Amygdala (tissue), 56 donors: Measurements from ENCODE around the gene BCKDK.
"Not testable (repeated sequence)": the region's sequence is repeated elsewhere in the genome, so short reads cannot be mapped to it uniquely, and the experiment has no call there.

Experiments
- DNase-seq, 56 donors: peaks; one replicate each; lab custom pipeline; 2025; lab: John Stamatoyannopoulos, UW

BCKDK gene

DNA sequence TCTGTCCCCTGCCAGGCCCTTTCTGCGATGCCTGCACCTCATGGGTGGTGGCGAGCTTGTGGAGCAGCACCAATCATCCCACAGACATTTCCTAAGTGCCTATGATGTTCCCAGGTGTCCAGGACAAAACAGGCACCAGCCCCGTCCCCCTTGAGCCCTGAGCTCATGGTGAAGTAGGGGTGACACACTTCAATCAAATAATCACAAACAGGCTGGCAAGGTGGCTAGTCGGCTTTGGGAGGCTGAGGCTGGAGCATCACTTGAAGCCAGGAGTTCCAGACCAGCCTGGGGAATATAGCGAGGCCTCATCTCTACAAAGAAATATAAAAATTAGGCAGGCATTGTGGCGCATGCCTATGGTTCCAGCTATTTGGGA, 28.1 kb downstream of the BCKDK start:
- no peak for DNase-seq

DNA sequence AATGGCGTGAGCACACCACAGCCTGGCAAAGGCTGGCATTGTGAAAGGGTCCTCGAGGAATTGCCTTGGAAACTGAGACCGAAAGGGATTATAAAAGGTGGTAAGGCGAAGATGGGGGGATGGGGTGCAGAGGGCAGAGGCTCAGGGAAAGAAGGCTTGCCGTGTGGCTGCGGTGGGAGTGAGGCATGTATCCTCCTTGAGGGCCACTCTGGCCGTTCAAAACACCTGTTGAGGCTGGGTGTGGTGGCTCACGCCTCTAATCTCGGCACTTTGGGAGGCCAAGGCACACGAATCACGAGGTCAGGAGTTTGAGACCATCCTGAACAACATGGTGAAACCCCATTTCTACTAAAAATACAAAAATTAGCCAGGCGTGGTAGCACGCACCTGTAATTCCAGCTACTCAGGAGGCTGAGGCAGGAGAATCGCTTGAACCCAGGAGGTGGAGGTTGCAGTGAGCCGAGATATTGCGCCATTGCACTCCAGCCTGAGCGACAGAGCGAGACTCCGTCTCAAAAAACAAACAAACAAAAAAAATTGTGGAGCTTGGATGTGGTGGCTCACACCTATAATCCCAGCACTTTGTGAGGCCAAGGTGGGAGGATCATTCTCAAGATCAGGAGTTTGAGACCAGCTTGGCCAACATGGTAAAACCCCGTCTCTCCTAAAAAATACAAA, 28.8 kb downstream of the BCKDK start:
- not testable (repeated sequence) for DNase-seq

DNA sequence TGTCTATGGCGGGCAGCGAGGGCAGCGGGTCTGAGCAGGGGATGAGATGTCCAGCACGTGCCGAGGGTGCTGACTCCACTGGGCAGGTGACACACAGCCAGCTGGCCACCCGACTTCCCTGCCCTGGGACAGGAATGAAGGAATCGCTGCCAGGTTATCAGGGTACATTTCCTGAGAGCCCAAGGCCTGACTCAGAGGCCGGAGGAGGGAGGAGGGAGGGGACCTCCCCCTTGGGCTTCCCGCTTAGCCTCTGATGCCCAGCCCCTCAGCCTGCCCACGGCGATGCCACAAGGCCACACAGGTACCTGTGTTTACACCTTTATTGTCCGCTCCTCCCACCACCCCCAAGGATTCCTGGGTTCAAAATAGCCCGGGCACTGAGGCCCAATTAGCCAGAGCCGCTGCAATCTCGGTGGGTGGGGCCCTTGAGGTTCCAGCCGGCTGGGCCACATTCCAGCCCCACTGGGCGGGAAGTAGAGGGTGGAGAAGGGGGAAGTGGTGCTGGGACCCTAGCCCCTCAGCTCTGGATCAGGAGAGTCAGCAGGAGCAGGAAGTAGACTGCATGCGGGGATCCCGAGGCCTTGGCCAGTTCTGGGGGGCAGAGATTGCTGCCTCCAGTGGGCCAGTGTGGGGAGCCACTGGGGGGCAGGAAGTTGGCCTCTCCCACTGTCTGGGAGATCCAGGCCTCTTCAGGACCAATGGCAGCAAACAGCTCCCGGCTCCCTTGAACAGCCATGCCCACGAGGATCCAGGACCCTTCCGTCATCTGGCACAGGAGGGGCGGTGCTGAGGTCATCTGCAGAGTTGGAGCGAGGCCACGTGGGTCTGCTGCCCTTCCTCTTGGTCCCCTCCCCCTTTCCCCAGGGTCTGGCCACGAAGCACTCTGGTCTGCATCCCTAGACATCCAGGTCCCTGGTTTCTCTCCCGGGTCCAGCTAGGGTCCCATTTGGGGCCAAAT, 30.7 kb downstream of the BCKDK start:
- DNase-seq = no peak

DNA sequence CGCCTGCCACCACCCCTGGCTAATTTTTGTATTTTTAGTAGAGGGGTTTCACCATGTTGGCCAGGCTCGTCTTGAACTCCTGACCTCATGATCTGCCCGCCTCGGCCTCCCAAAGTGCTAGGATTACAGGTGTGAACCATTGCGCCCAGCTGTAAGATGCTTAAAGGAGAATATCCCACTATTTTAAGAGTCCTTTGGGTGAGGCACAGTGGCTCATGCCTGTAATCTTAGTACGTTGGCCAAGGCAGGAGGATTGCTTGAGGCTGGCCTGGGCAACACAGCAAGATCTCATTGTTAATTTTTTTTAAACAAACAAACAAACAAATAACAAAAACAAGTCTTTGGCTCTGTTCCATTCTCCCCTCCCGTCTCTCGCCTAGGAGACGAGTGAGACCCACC, 32.9 kb downstream of the BCKDK start:
- DNase-seq = not testable (repeated sequence)

DNA sequence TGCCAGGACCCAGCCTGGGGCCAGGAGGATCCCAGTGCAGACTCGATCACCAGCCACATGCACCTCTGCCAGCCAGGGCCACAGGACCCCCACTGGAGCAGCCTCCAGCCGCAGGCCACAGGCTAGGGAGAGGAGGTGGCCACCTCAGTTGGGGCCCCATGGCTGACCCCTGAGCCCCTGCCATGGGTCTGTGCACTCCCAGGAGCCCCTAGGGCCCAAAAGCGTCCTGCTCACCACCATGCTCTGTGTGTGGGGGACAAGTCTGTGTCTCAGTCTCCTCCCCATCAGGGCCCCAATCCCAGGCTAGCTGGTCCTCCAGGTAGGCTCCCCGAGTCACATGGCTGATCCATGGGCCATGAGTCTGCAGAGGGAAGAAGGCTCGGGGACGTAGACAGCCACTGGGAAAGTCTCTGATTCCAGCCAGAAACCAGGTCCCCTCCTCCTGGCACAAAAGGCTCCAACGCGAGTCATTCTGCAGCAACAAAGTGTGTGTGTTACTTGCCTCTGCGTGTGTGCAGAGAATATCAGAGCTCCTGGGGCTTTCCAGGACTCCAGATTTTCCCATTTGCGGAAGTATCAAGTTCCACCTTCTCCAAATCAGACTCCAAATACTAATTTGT, 33.4 kb downstream of the BCKDK start:
- DNase-seq = peak in 13 of 56 donors; percentile 23 to 61 (median 49)

DNA sequence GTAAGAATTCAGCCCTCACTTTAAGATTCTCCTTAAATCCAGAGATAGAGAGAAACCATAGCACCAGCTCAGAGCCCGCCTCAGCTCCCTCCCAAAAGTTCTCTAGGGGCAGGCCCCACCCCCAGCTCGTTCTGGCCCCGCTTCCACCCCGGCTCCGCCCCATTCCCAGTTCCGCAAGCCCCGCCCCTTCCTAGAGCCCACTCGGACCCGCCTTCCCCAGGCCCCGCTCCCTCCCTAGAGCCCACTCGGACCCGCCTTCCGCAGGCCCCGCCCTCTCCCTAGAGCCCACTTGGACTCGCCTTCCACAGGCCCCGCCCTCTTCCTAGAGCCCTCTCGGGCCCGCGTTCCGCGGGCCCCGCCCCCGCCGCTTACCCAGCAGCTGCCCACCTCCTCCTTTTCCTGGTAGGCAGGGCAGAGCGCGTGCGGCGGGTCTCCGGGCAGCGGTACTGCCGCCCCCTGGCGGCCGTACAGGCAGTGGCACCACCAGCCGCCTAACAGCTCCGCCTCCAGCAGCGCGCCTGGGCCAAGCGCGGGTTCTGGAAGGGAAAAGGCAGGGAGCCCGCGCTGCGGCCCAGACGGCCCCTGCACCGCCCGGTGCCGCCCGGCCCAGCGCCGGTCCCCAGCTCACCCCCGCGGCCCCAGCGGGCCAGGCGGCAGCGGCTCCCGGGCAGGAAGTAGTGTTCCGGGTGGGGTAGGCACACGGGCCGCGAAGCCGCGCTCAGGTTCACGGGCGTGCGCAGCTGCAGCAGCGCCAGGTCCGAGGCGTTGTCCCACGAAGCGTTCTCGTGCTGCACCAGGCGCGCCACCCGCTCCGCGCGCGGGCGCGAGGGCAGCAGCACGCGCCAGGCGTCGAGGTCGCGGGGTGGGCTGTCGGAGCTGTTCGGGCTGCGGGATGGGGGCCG, 34.2 kb downstream of the BCKDK start:
- peak; percentile 41 to 99 (median 96) for DNase-seq

DNA sequence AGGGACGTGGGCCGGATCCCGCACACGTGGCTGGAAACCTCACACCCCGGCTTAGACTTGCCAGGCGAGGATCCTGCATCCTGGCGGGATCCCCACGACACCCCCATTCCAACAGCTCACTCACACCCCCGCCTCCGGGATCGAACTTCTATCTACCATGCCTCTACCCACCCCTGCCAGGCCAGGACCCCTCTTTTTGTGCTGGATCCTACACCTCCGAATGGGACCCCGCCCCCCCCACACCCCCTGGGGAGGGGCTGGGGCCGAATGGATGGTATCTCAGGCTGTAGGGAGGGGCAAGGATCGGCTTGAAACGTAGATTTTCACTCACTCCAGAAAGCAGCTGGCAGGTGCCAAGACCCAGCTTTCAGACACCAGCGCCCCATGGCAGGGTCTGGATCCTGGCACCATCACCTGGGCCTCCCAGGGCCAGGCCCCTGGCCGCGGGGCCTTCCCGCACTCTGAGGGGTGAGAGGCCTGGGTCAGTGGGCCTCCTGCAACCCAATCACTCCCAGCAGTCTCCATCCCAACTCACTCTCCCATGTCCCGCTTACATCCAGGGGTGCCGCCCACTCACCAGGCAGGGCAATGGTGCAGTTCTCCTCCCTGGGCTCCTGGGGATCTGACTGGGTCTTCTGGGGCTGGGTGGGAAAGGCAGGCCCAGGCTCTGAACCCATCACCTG, 35.0 kb downstream of the BCKDK start:
- DNase-seq = no peak

DNA sequence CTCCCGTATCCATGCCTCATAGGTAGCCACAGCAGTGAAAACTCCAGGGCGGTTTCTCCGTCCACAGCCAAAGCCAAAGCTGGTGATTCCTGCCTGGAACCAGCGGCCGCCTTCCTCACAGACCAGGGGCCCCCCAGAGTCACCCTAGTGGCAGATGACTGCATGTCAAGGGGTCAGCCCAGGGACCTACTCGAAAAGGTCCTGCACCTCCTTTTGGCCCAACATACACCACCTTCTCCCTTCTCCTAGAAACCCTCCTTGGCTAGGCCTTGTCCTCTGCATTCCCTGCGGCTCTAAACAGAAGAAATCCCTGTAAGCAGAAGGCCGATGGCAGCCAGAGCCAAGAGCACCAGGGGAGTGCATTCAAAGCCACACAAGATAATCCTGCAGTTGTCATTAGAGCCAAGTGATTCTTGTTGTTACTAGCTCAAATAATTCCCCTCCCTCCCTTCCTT, 35.5 kb downstream of the BCKDK start:
- no peak for DNase-seq

DNA sequence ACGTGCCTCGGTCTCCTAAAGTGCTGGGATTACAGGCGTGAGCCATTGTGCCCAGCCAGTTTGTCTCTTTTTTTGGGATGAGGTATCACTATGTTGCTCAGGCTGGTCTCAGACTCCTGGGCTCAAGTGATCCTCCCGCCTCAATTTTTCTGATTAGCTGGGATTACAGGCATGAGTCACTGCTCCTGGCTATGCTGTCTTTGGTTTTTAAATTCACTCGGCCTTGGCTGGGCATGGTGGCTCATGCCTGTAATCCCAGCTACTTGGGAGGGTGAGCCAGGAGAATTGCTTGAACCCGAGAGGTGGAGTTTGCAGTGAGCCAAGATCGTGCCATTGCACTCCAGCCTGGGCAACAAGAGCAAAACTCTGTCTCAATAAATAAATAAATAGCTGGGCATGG, 36.2 kb downstream of the BCKDK start:
- not testable (repeated sequence) for DNase-seq

DNA sequence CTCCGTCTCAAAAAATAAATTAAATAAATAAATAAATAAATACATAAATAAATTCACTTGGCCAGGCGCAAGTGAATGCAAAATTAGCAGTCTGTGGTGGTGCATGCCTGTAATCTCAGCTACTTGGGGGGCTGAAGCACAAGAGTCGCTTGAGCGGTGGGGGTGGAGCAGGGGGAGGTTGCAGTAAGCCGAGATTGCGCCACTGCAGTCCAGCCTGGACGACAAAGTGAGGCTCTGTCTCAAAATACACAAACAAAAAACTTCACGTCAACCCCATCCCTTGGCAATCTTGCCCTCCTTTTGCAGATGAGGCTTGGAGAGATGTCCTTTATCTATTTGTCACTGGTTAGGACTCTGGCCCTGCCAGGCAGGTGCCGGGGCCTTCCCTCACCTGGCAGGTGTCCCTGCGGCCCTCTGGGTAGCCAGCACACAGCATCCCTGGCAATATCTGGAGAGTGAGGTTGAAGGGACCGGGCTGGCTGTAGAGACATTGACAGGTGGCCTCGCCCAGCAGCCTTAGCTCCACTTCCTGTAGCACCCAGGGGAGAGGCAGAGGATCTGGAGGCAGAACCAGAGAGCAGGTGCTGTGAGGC, 37.3 kb downstream of the BCKDK start:
- DNase-seq = no peak

DNA sequence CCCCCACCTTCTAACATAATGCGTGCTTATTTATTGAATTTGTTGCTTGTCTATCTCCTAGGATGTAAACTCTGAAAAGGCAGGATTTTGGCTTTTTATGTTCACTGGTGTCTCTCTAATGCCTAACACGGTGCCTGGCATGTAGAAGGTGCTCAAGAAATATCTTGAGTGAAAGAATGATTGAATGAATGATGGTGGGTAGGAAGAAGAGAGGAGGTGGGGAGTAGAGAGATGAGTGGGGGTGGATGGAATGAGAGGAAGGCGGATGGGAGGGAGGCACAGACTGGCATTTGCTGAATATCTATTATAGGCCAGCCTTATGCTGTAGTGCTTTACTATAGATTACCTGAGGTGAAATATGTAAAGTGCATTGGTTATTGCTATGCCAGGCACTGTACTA, 39.4 kb downstream of the BCKDK start:
- DNase-seq = no peak

DNA sequence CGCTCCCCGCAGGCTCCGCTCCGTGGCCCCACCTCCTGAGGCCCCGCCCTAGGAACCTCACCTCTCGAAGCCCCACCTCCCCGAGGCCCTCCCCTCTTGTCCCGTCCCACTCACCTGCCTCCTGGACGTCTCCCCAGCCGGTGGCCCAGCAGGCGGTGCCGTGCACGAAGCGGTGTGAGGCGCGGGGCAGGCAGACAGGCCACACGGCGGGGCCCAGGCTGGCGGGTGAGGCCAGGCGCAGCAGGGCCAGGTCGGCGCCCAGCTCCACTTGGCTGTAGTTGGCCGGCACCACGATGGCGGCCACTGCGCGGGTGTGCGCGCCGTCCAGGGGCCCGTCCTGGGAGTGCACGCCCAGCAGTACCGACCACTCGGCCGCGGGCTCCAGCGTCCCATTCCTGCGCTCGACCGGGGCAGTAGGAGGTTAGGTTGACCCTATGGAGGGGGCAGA, 40.1 kb downstream of the BCKDK start:
- no peak for DNase-seq

DNA sequence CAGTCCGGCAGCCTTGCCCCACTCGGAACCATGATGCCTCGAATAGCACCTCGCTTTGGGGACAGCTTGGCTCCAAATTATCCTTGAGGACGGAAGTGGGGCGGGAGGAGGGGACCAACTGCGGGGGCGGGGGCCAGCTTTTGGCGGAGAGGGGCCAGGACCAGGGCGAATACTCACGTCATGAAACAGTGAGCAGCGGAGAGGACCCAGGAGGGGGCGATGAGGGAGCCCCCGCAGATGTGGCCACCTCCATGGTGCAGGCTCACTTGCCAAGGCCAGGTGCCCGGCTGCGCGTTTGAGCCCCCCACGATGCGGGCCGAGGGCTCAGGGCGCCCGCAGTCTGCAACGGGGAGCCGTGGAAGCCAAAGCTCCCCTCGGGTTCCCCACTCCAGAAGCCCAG, 40.7 kb downstream of the BCKDK start:
- no peak for DNase-seq

DNA sequence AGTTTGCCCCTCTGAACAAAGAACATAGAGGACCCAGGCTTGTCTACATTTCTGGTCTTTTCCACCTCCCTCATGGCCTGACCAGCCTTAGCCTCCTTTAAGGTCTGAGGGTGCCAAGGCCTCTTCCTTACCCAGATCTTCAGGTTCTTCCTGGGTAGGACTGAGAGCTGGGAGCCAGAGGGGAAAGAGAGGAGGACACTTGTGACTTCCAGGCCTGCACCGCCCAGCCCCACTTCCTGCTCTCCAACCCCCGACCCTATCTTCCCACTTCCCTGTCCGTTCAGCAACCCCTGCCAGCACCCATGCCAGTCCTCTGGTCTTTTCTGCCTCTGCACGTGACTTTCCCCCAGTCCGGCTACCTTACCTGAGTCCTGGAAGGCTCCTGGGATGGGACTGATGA, 41.1 kb downstream of the BCKDK start:
- DNase-seq = no peak

DNA sequence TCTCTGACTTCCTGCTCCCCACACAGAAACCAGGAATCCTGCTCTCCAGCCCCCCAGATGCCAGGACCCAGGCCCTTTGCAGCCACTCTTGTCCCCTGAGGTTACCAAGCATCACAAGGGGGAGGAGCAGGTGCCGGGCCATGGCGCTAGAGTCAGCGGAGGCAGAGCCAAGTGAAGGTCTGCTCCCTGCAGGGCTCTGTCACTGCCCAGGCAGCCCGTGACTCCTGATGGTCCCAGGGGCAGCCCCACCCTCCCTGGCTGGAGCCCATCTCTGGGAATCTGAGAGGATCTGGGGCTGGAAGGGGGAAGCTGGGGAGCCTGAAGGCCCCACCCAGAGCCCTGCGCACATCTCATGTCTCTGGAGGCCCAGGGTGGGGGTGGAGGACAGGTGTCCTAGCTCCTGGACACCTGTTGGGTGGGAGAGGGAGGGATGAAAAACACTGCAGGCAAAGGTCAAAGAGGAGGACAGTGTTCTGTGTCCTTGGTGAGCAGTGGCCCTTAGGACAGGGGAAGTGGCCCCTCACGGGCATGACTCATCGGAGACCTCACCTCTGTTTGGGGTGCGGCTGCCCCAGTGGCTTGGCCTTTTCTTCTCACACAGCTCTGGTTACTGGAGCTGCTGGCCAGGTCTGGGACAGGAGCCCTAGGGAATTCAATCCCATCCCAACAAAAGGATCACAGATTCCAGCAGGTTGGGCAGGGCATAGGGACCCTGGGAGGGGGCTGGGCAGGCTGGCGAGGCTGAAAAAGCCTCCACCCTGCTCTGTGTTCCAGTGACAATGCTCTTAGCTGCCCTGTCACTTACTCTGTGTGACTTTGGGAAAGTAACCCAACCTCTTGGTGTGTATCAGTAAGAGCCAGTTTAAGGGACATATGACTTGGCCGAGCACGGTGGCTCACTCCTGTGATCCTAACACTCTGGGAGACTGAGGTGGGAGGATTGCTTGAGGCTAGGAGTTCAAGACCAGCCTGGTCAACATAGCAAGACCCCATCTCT, 42.0 kb downstream of the BCKDK start, which contains the start of gene PRSS36:
TSS of gene PRSS36 (minus strand) at position 173 of the 997 bp plus-strand sequence. CDS start at position 142, 31 bp downstream.
- DNase-seq = no peak

DNA sequence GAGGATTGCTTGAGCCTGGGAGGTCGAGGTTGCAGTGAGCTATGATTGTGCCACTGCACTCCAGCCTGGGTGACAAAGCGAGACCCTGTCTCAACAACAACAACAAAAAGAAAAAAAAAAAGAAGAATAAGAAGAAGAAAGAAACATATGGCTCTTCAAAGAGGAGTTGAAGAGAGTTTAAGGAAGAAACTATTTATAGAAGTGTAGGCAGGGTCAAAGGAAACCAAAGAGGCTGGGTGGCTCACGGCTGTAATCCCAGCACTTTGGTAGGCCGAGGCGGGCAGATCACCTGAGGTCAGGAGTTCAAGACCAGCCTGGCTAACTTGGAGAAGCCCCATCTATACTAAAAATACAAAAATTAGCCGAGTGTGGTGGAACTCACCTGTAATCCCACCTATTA, 42.8 kb downstream of the BCKDK start:
- not testable (repeated sequence) for DNase-seq

DNA sequence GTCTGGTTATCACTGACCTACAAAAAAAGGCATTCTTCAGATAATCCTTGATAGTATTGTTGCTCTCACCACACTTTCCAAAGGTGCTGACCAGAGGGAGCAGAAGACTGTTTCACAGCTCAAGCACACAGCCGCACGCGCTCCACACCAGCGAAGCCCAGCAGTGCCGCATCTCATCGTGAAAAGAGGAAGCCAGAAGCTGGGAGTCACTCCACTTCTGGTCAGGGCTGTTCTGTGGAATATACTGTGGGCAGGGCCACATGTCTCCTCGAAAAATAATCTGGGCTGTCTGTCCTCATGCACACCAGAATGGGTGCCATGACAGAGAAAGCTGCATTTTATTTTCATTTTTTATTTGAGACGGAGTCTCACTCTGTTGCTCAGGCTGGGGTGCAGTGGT, 49.0 kb downstream of the BCKDK start:
- peak in 1 of 56 donors; percentile 31 for DNase-seq
